ENCODE results near the gene GJD3.

The GJD3 gene

DNA sequence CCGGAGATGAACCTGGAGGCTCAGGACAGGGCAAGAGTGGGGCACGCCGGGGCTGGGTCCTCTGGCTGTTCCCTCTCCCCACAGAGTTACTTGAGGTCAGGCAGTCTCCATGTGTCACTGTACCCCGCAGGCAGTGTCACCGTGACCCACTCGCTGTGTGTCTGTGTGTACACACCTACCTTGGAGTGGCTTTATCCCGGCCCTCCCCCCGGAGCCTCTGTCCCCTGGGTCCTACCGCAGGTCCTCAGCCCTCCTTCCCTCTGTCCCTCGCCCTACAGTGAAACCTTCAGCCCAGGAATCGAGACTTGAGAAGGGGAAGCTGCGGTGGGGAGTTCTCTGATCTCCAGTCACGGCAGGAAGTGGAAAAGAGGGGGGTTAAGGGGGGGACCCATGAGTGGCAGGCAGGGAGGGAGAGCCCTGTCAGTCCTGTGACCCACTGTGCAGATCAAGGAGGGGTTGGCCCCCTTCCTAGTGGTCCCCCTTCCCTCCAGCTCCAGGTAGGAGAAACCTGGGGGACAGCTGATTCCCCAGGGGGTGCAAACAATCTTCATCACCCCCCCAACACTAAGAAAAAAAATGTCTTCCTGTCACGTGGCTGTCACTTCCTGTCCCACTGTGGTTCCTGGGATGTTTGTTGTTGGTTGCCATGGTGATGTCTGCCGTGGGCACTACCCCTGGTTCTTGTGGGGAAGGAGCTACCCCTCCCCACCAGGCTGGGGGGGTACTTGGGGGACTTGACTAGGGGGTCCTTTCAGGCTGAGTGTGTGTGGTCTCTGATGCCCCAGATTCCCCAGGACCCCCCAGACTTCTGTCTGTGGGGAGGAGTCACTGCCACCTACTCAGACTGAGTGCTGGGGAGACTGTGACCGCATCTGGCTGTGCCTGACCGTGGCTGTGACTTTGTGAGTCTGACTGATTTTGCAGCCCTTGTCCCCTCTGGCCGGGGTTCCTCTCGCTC is 41.9 kb downstream of the GJD3 start:
- no peak for TF ChIP-seq CTCF (IDR thresholded peaks at IDR 0.05; ENCODE audit: unreplicated experiment in 3 of 3)
- peak overlapping the region; percentile 93 to 96 (median 94) for H3K27ac Mint-ChIP-seq
- H3K9me3 Mint-ChIP-seq = no peaks in the 10 kb centered on the region
- H3K36me3 Mint-ChIP-seq (ENCODE audit: low read depth) = no peaks in the 10 kb centered on the region
- H3K4me1 Mint-ChIP-seq = peaks cover 90% of the 10 kb centered on the region
- peak overlapping the region; percentile 93 to 99 (median 96) for H3K4me3 Mint-ChIP-seq
- H3K27me3 Mint-ChIP-seq (ENCODE audit: low read depth) = no peaks in the 10 kb centered on the region

- H3K36me3 Mint-ChIP-seq (ENCODE audit: low read depth) = no peaks in the 10 kb centered on the region
- peaks cover 90% of the 10 kb centered on the region for H3K4me1 Mint-ChIP-seq
- H3K27me3 Mint-ChIP-seq (ENCODE audit: low read depth) = no peaks in the 10 kb centered on the region
- peak overlapping the region; percentile 93 to 96 (median 94) for H3K27ac Mint-ChIP-seq
- TF ChIP-seq CTCF (IDR thresholded peaks at IDR 0.05; ENCODE audit: unreplicated experiment in 3 of 3) = no peak
- H3K4me3 Mint-ChIP-seq = peak overlapping the region; percentile 93 to 99 (median 96)
- no peaks in the 10 kb centered on the region for H3K9me3 Mint-ChIP-seq
These were observed 42.6 kb downstream of the GJD3 start for GRCh38 chr17:40321961-40322357.

DNA sequence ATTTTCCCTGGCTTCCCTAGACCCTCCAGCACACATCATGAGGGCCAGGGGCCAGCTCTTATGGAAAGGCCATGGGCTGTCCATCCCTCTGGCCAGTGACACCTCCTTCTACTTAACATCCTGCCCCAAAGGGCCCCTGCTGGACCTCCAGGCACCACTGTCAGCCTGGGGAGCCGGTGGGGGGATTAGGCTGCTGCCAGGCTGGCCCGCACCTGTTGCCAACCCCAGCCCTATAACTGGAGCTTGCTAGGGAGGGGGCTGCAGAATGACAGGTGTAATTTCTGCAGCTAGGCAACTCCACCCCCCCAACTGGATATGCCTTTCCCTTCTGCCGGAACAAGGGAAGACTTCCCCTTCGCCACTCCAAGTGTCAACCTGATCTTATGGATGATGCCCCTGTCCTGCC is 43.0 kb downstream of the GJD3 start:
- no peaks in the 10 kb centered on the region for H3K9me3 Mint-ChIP-seq
- no peaks in the 10 kb centered on the region for H3K36me3 Mint-ChIP-seq (ENCODE audit: low read depth)
- no peak for TF ChIP-seq CTCF (IDR thresholded peaks at IDR 0.05; ENCODE audit: unreplicated experiment in 3 of 3)

DNA sequence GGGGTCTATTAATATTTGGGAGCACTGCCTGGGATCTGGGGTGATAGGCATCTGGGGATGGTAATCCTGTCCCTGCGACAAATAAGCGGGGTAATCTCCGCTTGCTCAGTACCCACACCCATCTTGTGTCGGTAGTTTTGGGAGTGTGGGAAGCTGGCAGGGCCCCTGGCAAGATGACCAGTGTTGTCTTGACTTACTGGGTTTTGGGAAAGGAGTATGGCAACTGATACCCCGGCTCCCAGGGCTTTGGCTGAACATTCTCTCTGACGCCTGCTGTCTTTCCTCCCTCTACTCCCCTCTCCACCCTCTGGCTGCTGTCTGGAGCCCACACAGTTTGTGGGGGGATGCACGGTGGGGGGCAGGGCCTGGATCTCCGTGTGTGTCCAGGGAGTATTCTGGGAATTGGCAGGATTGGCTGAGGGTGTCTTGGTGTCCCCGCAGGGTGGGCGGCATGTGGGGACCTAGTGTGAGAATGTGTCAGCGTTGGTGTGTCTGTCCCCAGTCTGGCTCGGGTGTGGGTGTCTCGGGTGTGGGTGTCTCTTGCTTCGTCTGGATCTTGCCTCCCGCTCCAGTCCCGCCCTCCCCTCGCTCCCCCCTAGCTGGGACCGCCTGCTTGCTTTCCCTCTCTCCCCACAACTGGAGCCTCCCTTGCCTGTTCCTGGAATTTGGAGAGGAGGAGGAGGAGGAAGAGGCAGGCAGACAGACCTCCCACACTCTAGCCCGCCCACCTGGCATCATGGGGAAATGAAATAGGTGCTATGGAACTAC is 43.6 kb downstream of the GJD3 start:
- no peaks in the 10 kb centered on the region for H3K27me3 Mint-ChIP-seq (ENCODE audit: low read depth)
- no peaks in the 10 kb centered on the region for H3K36me3 Mint-ChIP-seq (ENCODE audit: low read depth)
- peak overlapping the region; percentile 93 to 96 (median 94) for H3K27ac Mint-ChIP-seq
- H3K9me3 Mint-ChIP-seq = no peaks in the 10 kb centered on the region
- peaks cover 80% of the 10 kb centered on the region for H3K4me1 Mint-ChIP-seq
- TF ChIP-seq CTCF (IDR thresholded peaks at IDR 0.05; ENCODE audit: unreplicated experiment in 3 of 3) = no peak
- H3K4me3 Mint-ChIP-seq = peak overlapping the region; percentile 93 to 99 (median 96)

More for the DNA sequence above, 43.0 kb downstream of the GJD3 start:
- peak overlapping the region; percentile 93 to 99 (median 96) for H3K4me3 Mint-ChIP-seq
- H3K27me3 Mint-ChIP-seq (ENCODE audit: low read depth) = no peaks in the 10 kb centered on the region
- peak overlapping the region; percentile 93 to 96 (median 94) for H3K27ac Mint-ChIP-seq
- peaks cover 86% of the 10 kb centered on the region for H3K4me1 Mint-ChIP-seq

- Mint-ChIP-seq H3K36me3 (ENCODE audit: low read depth) (no peaks in the 10 kb centered on the region), H3K4me3 (peak overlapping the region; percentile 93 to 99 (median 96)), H3K9me3 (no peaks in the 10 kb centered on the region), H3K27me3 (ENCODE audit: low read depth) (no peaks in the 10 kb centered on the region), H3K4me1 (peaks cover 72% of the 10 kb centered on the region), H3K27ac (peak overlapping the region; percentile 93 to 96 (median 94))
- no peak for TF ChIP-seq CTCF (IDR thresholded peaks at IDR 0.05; ENCODE audit: unreplicated experiment in 3 of 3)
These were observed 44.6 kb downstream of the GJD3 start for GRCh38 chr17:40319651-40320540.

All from nephron (organoid).